ENCODE measurements around the gene C2CD3. TPM values are rescaled to one million over a fixed set of nuclear protein-coding genes. Genes with fewer than 3 reads are reported as not detected.

C2CD3 gene
- total and polyA plus RNA-seq, 10 of the 15 experiments (the other 5 are each of a cell fraction or from before 2014, with no cell fraction given) = 2.3 to 24.0 (median 16.3) TPM

- RAD21 ChIA-PET (ENCODE audit: unreplicated experiment) = no interaction called here
Measured at GRCh38 chr11:74044538-74044937, 126.3 kb downstream of the C2CD3 start.

More at GRCh38 chr11:74044538-74044937, 126.3 kb downstream of the C2CD3 start:
- no peak for TF ChIP-seq MYB (IDR thresholded peaks at IDR 0.05; ENCODE audit: borderline replicate concordance, low read depth, low read length)
- no peak for TF ChIP-seq BCL3 (IDR thresholded peaks at IDR 0.05; ENCODE audit: borderline replicate concordance, insufficient read depth, low read depth, low read length, poor library complexity, severe bottlenecking)
- TF ChIP-seq POU2F2 (IDR thresholded peaks at IDR 0.05; ENCODE audit: borderline replicate concordance, low read depth, low read length) = no peak
- no peak for TF ChIP-seq PML (IDR thresholded peaks at IDR 0.05; ENCODE audit: low read length)
- TF ChIP-seq NFXL1 (IDR thresholded peaks at IDR 0.05; ENCODE audit: borderline replicate concordance) = no peak
- no peak for TF ChIP-seq ZNF384 (IDR thresholded peaks at IDR 0.05; ENCODE audit: borderline replicate concordance, low read depth, low read length)
- no peak for TF ChIP-seq PKNOX1 (IDR thresholded peaks at IDR 0.05)
- no peak for TF ChIP-seq CREM (IDR thresholded peaks at IDR 0.05; ENCODE audit: low read depth)
- no peak for TF ChIP-seq NFYA (IDR thresholded peaks at IDR 0.05; ENCODE audit: borderline replicate concordance, low read depth, low read length)
- H3K4me1 ChIP-seq (ENCODE audit: control insufficient read depth, insufficient read depth, low read length) = no peaks in the 10 kb centered on the region
- POLR2A ChIA-PET = interaction anchor here (0.6 to 1.0 kb wide), 2 partner anchors 10 to 169 kb away, joined by 3 to 4 read pairs; no protein-coding TSS in a partner anchor
- H3K9ac ChIP-seq (ENCODE audit: control insufficient read depth, insufficient read depth, low read length) = no peak overlapping the region
- H3K36me3 ChIP-seq (ENCODE audit: control insufficient read depth in 2 of 2, insufficient read depth in 2 of 2, low read length in 1 of 2) = peaks cover 3 to 5% of the 10 kb centered on the region in 2 experiments; a peak in 3 of 4 replicates
- no peaks in the 10 kb centered on the region for H3K9me3 ChIP-seq (replicated peaks; ENCODE audit: control insufficient read depth, insufficient read depth, low read length)
- CTCF ChIA-PET = interaction anchor here (0.6 kb wide), 2 partner anchors 166 to 610 kb away, joined by 3 read pairs; no protein-coding TSS in a partner anchor
- no peaks in the 10 kb centered on the region for H3K79me2 ChIP-seq (ENCODE audit: control insufficient read depth, insufficient read depth, low read length)
- intact Hi-C loops (cut with micrococcal nuclease; ENCODE audit: unreplicated experiment) = no loop called here
- no peak overlapping the region for H3K27ac ChIP-seq (ENCODE audit: control insufficient read depth, insufficient read depth)
- no peak for DNase-seq (ENCODE audit: low read depth, low spot score)
- in situ Hi-C loops (cut with MboI) = no loop called here
- no peak for FAIRE-seq
- H2AFZ ChIP-seq (ENCODE audit: control insufficient read depth, low read depth, low read length) = no peak overlapping the region
- no TSS peak for BruUV-seq (replicated peaks)
- no peak for ATAC-seq
- H3K27me3 ChIP-seq (replicated peaks in 1 of 2; ENCODE audit: control insufficient read depth in 2 of 2, insufficient read depth in 2 of 2, low read length in 1 of 2) = no peaks in the 10 kb centered on the region
- H3K4me3 ChIP-seq = no peak overlapping the region
- WGBS (ENCODE audit: insufficient coverage, insufficient replicate concordance, low lambda C conversion rate, missing lambda C conversion rate) = 97% methylated on average over 2 of the region's 2 CpGs
- SMC1A ChIA-PET (ENCODE audit: uncharacterized antibody, unreplicated experiment) = interaction anchor here (0.7 to 0.8 kb wide), 2 partner anchors 81 to 248 kb away, joined by 3 read pairs; no protein-coding TSS in a partner anchor
- no peak overlapping the region for H3K4me2 ChIP-seq (ENCODE audit: control insufficient read depth, insufficient read depth)
- no peaks in the 10 kb centered on the region for H4K20me1 ChIP-seq (ENCODE audit: control insufficient read depth, insufficient read depth)
